ENCODE results near the gene CACNA1D. TPM values are rescaled to one million over a fixed set of nuclear protein-coding genes. Genes with fewer than 3 reads are reported as not detected.
A peak's percentile ranks its signal among the peaks of the same experiment; 100 is the strongest.

CACNA1D gene
- total RNA-seq, 1 donor from 2014 or later: 11.6 TPM

DNA sequence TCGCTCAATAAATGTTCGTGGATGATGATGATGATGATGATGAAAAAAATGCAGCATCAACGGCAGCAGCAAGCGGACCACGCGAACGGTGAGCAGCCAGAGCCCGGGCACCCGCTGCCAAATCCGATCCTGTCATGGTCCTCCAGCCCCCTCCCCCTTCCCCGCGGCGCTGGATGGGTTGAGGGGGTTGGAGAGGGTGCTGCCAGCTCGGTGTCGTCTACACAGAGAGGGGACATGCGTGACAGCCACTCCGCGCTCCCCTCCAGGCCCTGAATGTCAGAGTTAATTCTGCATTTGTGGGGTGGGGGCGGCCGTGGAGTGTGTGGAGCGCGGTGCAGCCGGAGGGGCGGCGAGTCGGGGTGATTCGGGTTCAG, 722 bp downstream of the CACNA1D start:
- DNase-seq (ENCODE audit: low spot score): no peak

- no peak for DNase-seq (ENCODE audit: low spot score)
Measured at GRCh38 chr3:53495520-53496391, 1.3 kb downstream of the CACNA1D start.

- no peak for DNase-seq (ENCODE audit: low spot score)
Measured at GRCh38 chr3:53496392-53496670, 1.9 kb downstream of the CACNA1D start.

DNA sequence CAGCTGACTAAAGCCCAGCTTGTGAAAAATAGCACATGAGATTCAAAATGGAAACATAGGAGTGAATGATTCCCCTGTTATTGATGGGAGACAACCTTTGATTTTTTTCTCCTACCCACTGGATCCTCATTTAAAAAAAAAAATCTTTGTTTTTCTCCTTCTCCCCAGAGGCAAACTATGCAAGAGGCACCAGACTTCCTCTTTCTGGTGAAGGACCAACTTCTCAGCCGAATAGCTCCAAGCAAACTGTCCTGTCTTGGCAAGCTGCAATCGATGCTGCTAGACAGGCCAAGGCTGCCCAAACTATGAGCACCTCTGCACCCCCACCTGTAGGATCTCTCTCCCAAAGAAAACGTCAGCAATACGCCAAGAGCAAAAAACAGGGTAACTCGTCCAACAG, 2.6 kb downstream of the CACNA1D start:
- DNase-seq (ENCODE audit: low spot score): no peak

GRCh38 chr3:53498806-53499641, 4.6 kb downstream of the CACNA1D start:
- DNase-seq (ENCODE audit: low spot score): no peak

DNA sequence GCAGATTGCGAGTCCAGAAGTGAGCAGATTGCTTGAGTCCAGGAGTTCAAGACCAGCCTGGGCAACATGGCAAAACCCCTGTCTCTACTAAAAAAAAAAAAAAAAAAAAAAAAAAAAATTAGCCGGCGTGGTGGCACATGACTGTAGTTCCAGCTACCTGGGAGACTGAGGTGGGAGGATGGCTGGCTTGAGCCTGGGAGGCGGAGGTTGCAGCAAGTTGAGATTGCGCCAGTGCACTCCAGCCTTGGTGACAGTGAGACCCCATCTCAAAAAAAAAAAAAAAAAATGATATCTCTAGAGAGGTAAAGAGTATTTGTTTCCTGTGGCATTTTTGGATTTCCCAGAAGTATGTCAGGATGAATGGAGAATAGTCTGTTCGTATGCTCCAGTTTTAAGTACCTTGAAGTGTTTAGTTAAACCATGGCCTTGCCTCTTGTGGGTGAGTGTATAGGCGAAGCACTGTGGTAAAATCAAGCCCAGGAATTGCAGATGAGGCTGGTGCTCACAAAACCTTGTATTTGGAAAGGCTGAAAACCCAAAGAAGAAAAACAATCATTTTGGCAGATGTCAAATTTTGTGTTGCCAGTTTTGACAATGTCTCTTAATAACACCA, 5.9 kb downstream of the CACNA1D start:
- DNase-seq (ENCODE audit: low spot score): no peak

- DNase-seq (ENCODE audit: low spot score): no peak
Measured at GRCh38 chr3:53501178-53501577, 6.8 kb downstream of the CACNA1D start.

DNA sequence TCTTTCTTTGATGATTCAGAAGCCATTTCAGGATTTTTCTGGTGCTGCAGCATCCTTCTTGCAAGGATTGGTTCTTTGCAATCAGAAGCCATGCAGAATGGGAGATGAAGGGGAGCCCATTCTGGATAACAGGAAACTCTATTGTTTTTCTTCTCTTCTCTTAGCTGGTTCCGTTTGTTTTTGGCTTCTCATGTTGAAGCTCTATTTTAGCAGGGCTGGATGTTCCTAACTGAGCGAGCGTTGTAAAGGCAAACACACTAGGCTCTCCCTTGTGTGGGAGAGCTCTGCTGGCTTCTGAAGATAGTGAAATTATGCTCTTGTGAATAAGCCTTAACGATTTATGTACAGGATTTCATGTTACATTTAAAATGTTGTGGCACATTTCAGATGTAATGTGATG, 8.3 kb downstream of the CACNA1D start:
- DNase-seq (ENCODE audit: low spot score): no peak

GRCh38 chr3:53503195-53503594, 8.8 kb downstream of the CACNA1D start:
- no peak for DNase-seq (ENCODE audit: low spot score)

DNA sequence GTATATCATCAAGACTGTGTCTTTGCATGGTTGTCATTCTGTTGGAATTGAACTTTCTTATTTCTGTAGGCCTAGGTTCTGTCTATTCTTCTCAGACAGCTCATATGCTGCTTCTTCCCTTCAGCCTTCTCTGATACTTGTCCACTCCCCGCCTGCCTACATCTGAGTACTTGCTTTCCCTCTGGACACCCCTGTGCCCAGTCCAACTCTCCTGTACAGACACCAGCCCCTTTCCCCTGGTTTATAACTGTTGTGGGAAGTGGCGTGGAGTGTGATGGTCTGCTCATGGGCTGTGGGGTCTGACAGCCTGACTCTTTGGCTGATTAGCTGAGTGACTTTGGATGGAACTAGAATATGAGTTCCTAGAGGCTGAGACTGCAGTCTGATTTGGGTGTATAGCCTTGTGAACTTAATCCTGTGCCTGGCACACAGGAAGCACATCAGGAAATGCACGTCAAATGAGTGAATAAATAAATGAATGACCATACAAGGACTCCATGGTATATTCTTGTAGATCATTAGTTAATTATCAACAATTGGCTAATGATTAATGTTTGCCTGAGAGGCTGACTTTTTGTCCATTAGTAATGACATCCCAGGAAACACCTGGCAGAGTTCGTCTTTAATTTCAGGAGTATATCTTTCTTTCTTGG, 11.8 kb downstream of the CACNA1D start:
- DNase-seq (ENCODE audit: low spot score): no peak

- no peak for DNase-seq (ENCODE audit: low spot score)
Measured at GRCh38 chr3:53506763-53507145, 12.3 kb downstream of the CACNA1D start.

- DNase-seq (ENCODE audit: low spot score): no peak
Measured at GRCh38 chr3:53509494-53509893, 15.1 kb downstream of the CACNA1D start.

DNA sequence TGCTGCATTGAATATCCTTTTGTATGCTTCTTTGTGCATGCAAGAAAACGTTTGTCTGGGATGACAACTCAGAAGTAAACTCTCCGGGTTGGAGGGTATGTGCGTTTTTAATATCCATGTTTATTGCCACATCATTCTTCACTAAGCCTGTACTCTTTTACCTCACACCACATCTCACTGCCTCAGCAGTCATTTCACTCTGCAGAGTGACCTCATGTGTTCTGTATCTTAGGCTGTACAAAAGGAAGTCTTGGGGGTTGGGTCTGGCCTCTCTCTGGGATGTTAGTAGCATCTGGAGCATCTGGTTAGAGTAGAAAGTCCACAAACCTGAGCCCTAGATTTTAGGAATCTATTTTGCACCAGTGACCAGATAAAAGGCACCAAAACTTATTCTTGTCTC, 16.1 kb downstream of the CACNA1D start:
- DNase-seq (ENCODE audit: low spot score): peak; percentile 33

- DNase-seq (ENCODE audit: low spot score): no peak
Measured at GRCh38 chr3:53511246-53511645, 16.8 kb downstream of the CACNA1D start.

DNA sequence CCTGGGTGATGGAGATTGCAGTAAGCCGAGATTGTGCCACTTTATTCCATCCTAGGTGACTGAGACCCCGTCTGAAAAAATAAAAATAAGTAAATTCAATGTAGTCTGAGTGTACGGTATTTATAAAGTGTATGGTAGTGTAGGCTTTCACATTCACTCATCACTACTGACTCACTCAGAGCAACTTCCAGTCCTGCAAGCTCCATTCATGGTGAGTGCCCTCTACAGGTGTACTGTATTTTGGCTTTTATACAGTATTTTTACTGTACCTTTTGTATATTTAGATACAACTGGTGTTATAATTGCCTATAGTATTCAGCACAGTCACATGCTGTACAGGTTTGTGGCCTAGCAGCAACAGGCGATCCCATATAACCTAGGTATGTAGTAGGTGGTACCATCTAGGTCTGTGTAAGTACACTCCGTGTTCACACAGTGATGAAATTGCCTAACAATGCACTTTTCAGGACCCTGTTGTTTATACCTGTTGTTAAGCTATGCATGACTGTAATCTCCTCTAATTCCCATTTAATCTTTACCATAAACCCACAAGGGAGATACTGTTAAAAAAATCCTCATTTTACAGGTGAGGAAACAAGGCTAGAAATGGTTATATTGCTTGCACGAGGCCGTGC, 19.3 kb downstream of the CACNA1D start:
- no peak for DNase-seq (ENCODE audit: low spot score)

DNA sequence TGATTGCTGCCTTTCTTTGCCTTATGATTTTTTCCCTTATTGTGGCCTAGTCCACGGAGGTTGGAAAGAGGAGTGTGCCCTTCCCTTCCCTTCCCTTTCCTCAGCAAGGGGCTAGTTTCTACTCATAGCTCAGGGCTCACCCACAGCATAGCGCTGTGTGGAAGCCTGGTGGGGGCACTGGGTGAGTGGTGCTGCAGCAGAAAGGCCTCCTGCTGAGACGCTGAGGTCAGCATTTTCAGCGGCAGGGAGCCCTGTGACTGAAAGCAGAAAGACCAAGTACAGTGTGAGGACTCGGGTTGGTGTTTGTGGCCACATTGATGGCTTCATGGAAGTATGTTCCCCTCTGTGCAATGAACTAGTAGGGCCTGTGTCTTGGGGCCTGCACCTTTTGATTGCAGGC, 21.9 kb downstream of the CACNA1D start:
- DNase-seq (ENCODE audit: low spot score): peak; percentile 33

DNA sequence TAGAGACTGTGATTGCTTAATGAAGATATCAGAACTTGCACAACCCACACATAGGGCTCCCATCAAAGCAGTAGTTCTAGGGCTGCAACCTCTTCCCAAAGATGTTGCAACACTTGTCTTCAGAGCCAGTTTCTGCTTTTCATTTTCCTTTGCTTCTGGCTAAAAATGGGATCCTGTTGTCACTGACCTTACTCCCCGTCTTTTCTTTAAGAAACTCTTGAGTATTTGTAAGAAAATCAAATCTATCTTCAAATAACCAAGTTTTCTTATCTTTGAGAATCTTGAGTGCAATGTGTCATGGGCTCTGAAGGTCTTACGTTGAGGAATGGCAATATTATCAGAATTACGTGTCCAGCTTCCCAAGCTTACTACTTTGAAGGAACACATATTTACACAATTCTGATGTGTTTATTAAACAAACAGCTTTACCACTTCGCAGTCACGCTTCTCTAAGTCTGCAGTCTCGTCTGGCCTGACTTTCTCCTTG, 24.1 kb downstream of the CACNA1D start:
- DNase-seq (ENCODE audit: low spot score): peak; percentile 60

DNA sequence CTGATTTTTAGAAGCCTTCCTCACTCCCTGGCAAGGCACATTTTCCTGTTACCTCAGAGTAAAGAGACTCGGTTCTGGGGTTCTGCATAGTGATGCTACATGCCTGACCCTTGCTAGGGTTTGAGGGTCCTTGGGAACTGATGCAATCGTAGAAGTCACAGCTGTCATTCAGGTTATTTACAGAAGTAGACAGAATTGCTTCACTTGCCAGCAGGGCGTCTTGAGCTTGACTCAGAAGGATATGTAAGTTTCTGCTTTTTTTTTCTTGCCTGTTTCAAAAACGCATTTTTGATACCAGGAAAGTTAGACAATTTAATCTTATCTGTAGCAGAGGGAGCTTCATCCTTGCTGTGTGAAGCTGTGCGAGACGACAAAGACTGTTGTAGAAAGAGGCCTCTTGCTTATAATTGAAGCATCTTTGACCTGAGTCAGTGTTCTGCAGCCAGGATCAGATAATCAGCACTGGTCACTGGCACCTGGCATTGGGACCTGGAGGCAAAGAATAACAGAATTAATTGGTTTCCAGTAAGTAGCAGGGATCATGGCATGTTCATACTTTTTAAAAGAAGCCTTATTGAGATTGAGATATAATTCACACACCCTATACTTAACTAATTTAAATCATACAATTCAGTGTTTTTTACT, 24.8 kb downstream of the CACNA1D start:
- peak; percentile 32 for DNase-seq (ENCODE audit: low spot score)

DNA sequence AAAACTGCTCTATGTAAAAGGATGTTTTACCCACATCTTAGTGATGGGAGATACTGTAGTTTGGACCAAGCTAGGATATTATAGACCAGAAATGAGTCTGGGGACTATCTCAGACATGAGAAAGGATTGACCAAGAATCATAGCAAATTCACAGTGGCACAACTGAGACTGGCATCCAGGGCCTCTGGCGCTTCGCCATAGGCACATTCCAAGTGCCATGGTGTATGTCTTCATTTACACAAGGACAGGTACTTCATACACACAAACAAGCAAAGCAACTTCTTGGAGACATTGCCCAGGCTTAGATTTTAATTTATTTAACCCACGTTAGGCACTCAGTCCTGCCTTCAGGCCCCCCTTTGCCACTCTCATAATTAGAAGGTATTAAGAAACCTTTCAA, 28.9 kb downstream of the CACNA1D start:
- no peak for DNase-seq (ENCODE audit: low spot score)

GRCh38 chr3:53524566-53524965, 30.2 kb downstream of the CACNA1D start:
- DNase-seq (ENCODE audit: low spot score): no peak

Data from umbilical cord (tissue), 2 donors.